ENCODE data around the gene CLGN. TPM values are rescaled to one million over a fixed set of nuclear protein-coding genes. Genes with fewer than 3 reads are reported as not detected.
A peak's percentile ranks its signal among the peaks of the same experiment; 100 is the strongest.

Gene CLGN
- total RNA-seq, 1 donor from 2014 or later: 1.1 TPM

DNA sequence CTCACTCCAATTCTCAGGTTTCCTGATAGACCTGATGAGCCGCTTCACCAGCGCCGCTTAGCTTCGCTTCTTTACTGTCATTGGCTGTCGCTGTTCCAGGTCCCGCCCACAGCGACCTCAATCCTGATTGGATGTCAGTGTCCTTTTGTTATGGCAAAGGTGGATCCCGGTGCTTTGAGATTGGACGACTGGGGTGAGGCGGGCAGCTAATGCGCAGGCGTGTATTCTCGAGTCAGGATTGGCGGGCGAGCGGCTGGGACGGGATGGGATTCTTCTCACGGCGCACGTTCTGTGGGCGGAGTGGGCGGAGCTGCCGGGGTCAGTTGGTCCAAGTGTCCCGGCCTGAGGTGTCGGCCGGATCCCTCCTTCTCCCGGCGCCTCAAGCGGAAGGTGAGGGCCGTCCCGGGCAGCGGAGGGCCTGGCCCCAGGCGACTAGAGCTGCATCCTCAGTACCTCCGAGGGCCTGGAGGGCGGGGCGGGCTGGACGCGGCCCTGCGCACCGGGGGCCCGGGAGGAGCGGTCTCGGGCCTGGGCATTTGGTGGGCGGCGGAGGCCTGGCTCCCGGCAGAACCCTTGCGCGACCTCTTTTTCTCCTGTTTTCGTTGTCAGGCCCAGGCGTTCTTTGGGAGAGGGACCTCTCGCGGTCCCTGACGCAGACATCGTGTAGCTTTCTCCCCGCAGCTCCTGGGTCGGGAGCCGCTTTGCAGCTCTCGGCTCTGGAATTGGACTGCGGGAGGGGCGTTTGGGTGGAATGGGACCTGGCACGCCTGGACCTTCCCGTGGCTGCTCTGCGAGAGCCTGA lies 53.9 kb downstream of the CLGN start, which contains the start of gene SCOC:
SCOC (plus strand) TSS at position 319 of the 802 bp plus-strand sequence. CDS start 5,525 bp downstream, outside the sequence.
- peak within 1 kb of the TSS; percentile 91 for H3K4me3 ChIP-seq
- H3K27ac ChIP-seq: peak within 1 kb of the TSS; percentile 85
- ATAC-seq (peak; percentile 99), DNase-seq (peak; percentile 99)
- peaks cover 31% of the 10 kb centered on the region for H3K4me1 ChIP-seq
- no peaks in the 10 kb centered on the region for H3K9me3 ChIP-seq
- TF ChIP-seq, protein P1, sequence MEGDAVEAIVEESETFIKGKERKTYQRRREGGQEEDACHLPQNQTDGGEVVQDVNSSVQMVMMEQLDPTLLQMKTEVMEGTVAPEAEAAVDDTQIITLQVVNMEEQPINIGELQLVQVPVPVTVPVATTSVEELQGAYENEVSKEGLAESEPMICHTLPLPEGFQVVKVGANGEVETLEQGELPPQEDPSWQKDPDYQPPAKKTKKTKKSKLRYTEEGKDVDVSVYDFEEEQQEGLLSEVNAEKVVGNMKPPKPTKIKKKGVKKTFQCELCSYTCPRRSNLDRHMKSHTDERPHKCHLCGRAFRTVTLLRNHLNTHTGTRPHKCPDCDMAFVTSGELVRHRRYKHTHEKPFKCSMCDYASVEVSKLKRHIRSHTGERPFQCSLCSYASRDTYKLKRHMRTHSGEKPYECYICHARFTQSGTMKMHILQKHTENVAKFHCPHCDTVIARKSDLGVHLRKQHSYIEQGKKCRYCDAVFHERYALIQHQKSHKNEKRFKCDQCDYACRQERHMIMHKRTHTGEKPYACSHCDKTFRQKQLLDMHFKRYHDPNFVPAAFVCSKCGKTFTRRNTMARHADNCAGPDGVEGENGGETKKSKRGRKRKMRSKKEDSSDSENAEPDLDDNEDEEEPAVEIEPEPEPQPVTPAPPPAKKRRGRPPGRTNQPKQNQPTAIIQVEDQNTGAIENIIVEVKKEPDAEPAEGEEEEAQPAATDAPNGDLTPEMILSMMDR (IDR thresholded peaks at IDR 0.05): no peak
- H3K27me3 ChIP-seq (ENCODE audit: low read depth): no peaks in the 10 kb centered on the region
- intact Hi-C loops (cut with DNase I): no loop called here
- H3K36me3 ChIP-seq: no peaks in the 10 kb centered on the region

DNA sequence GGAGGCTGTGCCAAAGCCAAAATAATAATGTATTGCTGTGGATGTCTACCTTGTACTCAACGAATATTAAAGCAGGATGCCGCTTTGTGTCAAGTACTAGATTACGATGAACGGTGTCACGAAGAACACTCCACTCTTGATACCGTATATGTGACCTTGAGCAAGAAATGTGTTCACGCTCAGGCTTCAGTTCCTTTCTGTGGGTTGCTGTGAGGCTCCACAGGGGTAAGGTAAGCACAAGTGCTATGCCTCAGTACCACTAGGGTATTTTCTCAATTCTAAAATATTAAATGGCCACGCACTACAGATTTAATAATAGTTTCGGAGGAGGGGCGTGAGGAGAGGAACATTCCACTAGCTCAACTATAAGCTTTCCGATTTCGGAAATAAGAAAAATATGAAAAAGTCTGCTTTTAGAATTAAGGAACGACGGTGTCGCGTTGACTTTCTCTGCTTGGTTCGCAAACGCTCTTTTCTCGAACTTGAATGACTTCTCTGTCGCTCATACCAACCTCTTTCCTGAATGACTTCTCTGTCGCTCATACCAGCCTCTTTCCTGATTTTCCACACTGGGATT lies 54.6 kb downstream of the CLGN start:
- peak; percentile 46 to 47 for ATAC-seq
- no peak for DNase-seq
- H3K4me1 ChIP-seq: peaks cover 31% of the 10 kb centered on the region
- no peaks in the 10 kb centered on the region for H3K27me3 ChIP-seq (ENCODE audit: low read depth)
- intact Hi-C loops (cut with DNase I): no loop called here
- H3K27ac ChIP-seq: peak overlapping the region; percentile 83
- no peaks in the 10 kb centered on the region for H3K36me3 ChIP-seq
- H3K4me3 ChIP-seq: peak overlapping the region; percentile 91
- TF ChIP-seq, protein P1 (IDR thresholded peaks at IDR 0.05): peak; percentile 13
- H3K9me3 ChIP-seq: no peaks in the 10 kb centered on the region

DNA sequence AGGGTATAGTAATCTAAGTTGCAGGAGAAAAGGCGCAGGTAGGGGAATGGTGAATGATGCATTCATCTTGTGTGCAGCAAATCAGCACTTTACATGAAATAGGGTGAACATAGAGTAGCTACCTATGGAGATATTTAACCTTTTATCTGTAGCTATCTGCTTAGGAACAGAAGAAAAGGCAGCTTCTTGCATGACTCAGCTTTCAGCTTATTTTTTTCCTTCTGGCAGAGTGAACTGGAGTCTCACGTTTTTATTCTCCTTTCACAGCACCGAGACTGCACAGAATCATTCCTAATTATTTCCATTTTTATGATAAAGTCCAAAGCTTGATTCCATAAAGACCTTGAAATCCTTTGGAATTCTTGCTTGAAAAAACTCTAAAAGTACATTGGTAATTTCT lies 58.8 kb downstream of the CLGN start:
- intact Hi-C loops (cut with DNase I): loop anchor here (10.0 kb wide), 1 partner anchor 774 kb away; no protein-coding TSS in a partner anchor
- TF ChIP-seq, protein P1 (IDR thresholded peaks at IDR 0.05): no peak

DNA sequence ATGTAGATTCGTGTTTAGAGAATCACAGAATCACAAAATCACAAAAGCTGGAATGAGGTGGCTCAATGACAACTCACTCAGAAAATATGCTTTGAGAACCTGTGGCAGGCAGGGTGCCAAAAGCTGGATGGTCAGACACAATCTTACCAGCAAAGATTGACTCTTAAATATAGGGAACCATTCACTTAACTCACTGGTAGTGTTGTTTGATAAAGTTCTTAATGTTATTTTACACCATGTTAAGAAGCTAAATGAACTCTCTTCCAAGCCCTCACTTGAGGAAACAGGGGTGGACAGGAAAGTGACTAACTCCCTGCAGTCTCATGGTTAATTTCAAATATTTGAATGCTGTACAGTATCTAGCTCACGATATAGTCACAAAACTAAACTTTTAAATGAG lies 59.7 kb downstream of the CLGN start:
- H3K4me3 ChIP-seq: no peak overlapping the region
- DNase-seq: no peak
- no peaks in the 10 kb centered on the region for H3K27me3 ChIP-seq (ENCODE audit: low read depth)
- intact Hi-C loops (cut with DNase I): loop anchor here (10.0 kb wide), 1 partner anchor 773 kb away; no protein-coding TSS in a partner anchor
- TF ChIP-seq, protein P1 (IDR thresholded peaks at IDR 0.05): no peak
- no peaks in the 10 kb centered on the region for H3K36me3 ChIP-seq
- peaks cover 4% of the 10 kb centered on the region for H3K4me1 ChIP-seq
- no peak overlapping the region for H3K27ac ChIP-seq
- no peaks in the 10 kb centered on the region for H3K9me3 ChIP-seq
- no peak for ATAC-seq

More for the DNA sequence above, 58.8 kb downstream of the CLGN start:
- peaks cover 6% of the 10 kb centered on the region for H3K4me1 ChIP-seq
- H3K27ac ChIP-seq: no peak overlapping the region
- no peak overlapping the region for H3K4me3 ChIP-seq
- H3K9me3 ChIP-seq: no peaks in the 10 kb centered on the region
- no peak for DNase-seq
- ATAC-seq: no peak
- no peaks in the 10 kb centered on the region for H3K27me3 ChIP-seq (ENCODE audit: low read depth)
- H3K36me3 ChIP-seq: no peaks in the 10 kb centered on the region

DNA sequence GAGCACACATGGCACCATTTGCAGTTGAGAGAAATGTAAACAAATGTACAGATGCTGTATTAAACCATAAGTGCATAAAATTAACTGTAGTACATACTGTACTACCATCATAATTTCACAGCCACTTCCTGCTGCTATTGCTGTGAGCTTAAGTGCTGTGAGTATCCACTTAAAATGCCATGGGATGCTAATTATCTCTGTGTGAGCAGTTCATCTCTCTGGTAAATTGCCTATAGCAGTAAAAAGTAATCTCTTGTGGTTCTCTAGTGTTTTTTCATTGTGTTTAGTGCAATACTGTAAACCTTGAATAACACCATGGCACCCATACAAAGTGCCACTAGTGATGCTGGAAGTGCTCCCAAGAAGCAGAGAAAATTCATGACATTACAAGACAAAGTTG lies 63.9 kb downstream of the CLGN start:
- no peaks in the 10 kb centered on the region for H3K36me3 ChIP-seq
- ATAC-seq (no peak), DNase-seq (no peak)
- H3K4me3 ChIP-seq: no peak overlapping the region
- no peaks in the 10 kb centered on the region for H3K9me3 ChIP-seq
- no peaks in the 10 kb centered on the region for H3K27me3 ChIP-seq (ENCODE audit: low read depth)
- H3K27ac ChIP-seq: no peak overlapping the region
- no peaks in the 10 kb centered on the region for H3K4me1 ChIP-seq
- intact Hi-C loops (cut with DNase I): loop anchor here (10.0 kb wide), 1 partner anchor 769 kb away; no protein-coding TSS in a partner anchor
- TF ChIP-seq, protein P1 (IDR thresholded peaks at IDR 0.05): no peak
